Measurements from ENCODE around the gene MTUS2.

DNA sequence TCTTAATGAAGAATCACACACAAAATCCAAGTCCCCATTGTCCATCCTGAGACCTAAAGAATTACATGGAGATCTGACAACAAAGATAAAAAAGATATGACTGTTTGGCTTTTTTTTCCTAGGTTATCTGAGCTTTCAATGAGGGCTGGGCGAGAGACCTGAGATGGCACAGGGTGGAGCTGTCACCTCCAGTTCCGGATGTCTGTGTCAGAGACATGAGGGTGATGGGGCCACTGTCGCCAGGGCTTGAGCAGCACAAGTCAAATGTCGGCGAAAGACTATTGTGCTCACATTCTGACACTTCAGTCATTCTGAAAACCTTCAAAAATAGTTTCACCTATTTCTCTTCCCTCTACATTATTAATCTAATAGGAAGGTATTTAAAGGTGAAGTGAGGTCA, 709.6 kb downstream of the MTUS2 start:
- TF ChIP-seq, protein P1, sequence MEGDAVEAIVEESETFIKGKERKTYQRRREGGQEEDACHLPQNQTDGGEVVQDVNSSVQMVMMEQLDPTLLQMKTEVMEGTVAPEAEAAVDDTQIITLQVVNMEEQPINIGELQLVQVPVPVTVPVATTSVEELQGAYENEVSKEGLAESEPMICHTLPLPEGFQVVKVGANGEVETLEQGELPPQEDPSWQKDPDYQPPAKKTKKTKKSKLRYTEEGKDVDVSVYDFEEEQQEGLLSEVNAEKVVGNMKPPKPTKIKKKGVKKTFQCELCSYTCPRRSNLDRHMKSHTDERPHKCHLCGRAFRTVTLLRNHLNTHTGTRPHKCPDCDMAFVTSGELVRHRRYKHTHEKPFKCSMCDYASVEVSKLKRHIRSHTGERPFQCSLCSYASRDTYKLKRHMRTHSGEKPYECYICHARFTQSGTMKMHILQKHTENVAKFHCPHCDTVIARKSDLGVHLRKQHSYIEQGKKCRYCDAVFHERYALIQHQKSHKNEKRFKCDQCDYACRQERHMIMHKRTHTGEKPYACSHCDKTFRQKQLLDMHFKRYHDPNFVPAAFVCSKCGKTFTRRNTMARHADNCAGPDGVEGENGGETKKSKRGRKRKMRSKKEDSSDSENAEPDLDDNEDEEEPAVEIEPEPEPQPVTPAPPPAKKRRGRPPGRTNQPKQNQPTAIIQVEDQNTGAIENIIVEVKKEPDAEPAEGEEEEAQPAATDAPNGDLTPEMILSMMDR (IDR thresholded peaks at IDR 0.05 in 8 of 11, conservative IDR thresholded peaks at IDR 0.05 in 3 of 11): no peak
- TF ChIP-seq POLR2A (IDR thresholded peaks at IDR 0.05) (no peak), POLR2AphosphoS5 (IDR thresholded peaks at IDR 0.05) (no peak)
